Measurements from ENCODE around the gene ELL.

ELL gene

DNA sequence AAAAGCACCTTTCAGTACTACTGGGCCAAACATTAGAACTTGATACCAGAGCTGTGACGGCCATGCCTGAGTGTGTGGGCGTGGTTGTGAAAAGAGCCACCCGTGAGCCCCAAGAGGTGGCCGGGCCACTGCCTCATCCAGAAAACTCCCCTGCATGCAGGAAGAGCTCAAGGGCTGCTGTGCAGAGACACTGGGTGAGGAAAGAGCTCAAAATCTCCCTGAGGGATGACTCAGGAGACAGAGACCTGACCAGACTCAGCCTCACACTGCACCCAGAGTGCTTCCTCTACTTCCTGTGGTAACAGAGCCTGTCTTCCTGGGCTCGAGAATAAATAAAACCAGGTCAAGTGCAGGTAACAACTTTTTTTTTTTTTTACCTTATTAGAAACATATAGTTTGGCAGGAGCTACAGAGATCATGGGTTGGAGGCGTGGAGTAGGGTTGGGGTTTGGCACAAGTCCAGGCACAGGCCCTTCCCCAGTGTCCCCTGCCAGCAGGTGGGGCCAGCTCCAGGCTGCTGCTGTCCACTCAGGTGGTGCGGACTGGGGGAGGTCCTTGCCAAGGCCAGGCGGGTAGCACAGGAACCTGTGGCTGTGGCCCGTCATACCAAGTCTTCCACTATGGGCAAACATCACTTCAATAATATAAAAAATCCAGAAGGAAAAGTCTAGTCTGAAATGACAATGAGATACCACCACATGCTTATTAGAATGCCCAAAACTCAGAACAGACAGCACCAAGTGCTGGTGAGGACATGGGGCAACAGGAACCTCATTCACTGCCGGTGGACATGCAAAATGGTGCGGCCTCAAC, 25.5 kb downstream of the ELL start:
- peak; percentile 61 for DNase-seq
- in situ Hi-C loops (cut with HindIII; ENCODE audit: low pct_ligation_motif_present, low sequenced_read_pairs) = no loop called here
- Histone ChIP-seq H3K36me3 (replicated peaks) (no peaks in the 10 kb centered on the region), H3K4me3 (ENCODE audit: low read depth, low read length) (no peak overlapping the region), H3K27me3 (replicated peaks) (no peaks in the 10 kb centered on the region), H3K27ac (peak overlapping the region; percentile 41)
- TF ChIP-seq, protein P1, sequence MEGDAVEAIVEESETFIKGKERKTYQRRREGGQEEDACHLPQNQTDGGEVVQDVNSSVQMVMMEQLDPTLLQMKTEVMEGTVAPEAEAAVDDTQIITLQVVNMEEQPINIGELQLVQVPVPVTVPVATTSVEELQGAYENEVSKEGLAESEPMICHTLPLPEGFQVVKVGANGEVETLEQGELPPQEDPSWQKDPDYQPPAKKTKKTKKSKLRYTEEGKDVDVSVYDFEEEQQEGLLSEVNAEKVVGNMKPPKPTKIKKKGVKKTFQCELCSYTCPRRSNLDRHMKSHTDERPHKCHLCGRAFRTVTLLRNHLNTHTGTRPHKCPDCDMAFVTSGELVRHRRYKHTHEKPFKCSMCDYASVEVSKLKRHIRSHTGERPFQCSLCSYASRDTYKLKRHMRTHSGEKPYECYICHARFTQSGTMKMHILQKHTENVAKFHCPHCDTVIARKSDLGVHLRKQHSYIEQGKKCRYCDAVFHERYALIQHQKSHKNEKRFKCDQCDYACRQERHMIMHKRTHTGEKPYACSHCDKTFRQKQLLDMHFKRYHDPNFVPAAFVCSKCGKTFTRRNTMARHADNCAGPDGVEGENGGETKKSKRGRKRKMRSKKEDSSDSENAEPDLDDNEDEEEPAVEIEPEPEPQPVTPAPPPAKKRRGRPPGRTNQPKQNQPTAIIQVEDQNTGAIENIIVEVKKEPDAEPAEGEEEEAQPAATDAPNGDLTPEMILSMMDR (IDR thresholded peaks at IDR 0.05; ENCODE audit: low read depth, low read length, missing control alignments) = no peak

DNA sequence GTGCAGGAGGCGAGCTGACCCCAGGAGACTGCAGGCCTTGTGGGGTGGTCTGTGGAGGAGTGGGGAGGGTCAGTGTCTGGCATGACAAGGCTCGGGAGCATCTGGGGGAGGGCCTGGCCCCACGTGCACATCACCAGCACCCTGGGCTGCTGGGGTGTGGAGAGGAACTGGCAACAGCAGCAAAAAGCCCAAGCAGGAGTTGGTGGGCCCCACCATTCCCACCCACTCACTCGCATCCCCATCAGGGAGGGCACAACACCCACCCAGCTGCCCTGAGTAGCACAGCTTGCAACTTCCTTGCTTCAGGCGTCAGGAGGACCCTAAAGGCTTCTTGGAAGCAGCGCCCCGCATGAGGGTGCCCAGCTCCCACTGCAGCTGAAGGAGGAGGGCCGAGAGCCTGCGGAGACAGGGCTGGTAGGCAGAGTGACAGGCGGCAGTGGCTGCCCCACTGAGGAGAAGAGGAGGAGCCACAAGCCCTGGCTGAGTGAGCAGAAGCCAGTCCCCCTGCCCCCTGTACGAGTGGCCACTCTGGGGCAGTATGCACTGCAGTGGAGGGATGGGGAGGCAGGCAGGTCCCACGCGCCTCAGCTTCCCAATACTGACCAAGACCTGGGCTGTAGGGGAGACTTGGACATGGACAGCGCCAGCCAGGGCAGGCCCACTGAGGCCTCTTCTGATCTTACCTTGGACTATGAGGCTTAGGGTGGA, 26.5 kb downstream of the ELL start:
- H3K27me3 ChIP-seq (replicated peaks) = no peaks in the 10 kb centered on the region
- no peak for DNase-seq
- no peak overlapping the region for H3K27ac ChIP-seq
- in situ Hi-C loops (cut with HindIII; ENCODE audit: low pct_ligation_motif_present, low sequenced_read_pairs) = no loop called here
- no peak overlapping the region for H3K4me3 ChIP-seq (ENCODE audit: low read depth, low read length)
- H3K36me3 ChIP-seq (replicated peaks) = no peaks in the 10 kb centered on the region
- TF ChIP-seq, protein P1 (IDR thresholded peaks at IDR 0.05; ENCODE audit: low read depth, low read length, missing control alignments) = no peak

DNA sequence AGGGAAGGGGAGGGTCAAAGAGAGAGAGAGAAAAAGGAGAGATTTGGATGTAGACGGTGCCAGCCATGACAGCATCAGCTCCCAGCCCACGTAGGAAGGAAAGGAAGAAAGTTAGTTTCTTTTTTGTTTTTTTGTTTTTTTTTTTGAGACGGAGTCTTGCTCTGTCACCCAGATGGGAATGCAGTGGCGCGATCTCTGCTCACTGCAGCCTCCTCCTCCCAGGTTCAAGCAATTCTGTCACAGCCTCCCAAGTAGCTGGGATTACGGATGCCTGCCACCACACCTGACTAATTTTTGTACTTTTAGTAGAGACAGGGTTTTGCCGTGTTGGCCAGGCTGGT, 27.6 kb downstream of the ELL start:
- Histone ChIP-seq H3K27me3 (replicated peaks) (no peaks in the 10 kb centered on the region), H3K36me3 (replicated peaks) (no peaks in the 10 kb centered on the region), H3K27ac (no peak overlapping the region), H3K4me3 (ENCODE audit: low read depth, low read length) (no peak overlapping the region)
- peak; percentile 28 for DNase-seq
- in situ Hi-C loops (cut with HindIII; ENCODE audit: low pct_ligation_motif_present, low sequenced_read_pairs) = no loop called here
- TF ChIP-seq, protein P1 (IDR thresholded peaks at IDR 0.05; ENCODE audit: low read depth, low read length, missing control alignments) = no peak

DNA sequence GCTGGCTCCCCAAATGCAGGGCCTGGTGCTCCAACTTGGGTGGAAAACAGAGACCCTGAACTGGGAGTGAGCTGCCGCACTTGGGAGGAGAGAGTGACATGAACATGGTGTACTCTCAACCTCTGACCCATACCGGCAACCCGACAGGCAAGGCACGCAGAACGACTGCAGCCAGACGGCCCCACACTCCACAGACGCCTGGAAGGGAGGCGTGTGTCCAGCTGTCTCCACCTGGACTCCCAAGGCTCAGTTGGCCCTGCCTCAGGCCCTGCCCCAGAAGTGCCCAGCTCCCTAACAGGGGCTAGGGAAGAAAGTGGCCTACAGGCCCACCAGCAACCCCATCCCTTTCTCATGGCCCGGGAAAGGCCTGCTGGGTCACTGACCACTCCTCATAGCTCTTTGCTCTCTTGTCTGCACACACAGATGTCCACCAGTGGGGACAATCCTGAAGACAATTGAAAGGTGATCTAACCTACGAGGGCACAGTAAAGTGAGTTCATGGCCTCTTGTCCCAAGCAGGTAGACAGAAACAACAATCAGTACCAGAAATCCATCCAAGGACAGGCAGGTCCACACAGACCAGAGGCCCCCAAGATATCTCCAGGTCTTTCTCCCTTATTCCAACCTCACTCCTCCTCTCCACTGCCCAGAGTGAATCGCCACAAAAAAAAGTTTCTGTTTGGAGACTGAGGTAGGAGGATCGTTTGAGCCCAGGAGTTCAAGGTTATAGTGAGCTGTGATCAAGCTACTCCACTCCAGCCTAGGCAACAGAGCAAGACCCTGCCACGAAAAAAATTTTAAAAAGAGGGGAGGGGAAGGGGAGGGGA, 28.2 kb downstream of the ELL start:
- Histone ChIP-seq H3K27me3 (replicated peaks) (no peaks in the 10 kb centered on the region), H3K27ac (no peak overlapping the region), H3K4me3 (ENCODE audit: low read depth, low read length) (no peak overlapping the region), H3K36me3 (replicated peaks) (no peaks in the 10 kb centered on the region)
- TF ChIP-seq, protein P1 (IDR thresholded peaks at IDR 0.05; ENCODE audit: low read depth, low read length, missing control alignments) = no peak
- in situ Hi-C loops (cut with HindIII; ENCODE audit: low pct_ligation_motif_present, low sequenced_read_pairs) = no loop called here
- no peak for DNase-seq

DNA sequence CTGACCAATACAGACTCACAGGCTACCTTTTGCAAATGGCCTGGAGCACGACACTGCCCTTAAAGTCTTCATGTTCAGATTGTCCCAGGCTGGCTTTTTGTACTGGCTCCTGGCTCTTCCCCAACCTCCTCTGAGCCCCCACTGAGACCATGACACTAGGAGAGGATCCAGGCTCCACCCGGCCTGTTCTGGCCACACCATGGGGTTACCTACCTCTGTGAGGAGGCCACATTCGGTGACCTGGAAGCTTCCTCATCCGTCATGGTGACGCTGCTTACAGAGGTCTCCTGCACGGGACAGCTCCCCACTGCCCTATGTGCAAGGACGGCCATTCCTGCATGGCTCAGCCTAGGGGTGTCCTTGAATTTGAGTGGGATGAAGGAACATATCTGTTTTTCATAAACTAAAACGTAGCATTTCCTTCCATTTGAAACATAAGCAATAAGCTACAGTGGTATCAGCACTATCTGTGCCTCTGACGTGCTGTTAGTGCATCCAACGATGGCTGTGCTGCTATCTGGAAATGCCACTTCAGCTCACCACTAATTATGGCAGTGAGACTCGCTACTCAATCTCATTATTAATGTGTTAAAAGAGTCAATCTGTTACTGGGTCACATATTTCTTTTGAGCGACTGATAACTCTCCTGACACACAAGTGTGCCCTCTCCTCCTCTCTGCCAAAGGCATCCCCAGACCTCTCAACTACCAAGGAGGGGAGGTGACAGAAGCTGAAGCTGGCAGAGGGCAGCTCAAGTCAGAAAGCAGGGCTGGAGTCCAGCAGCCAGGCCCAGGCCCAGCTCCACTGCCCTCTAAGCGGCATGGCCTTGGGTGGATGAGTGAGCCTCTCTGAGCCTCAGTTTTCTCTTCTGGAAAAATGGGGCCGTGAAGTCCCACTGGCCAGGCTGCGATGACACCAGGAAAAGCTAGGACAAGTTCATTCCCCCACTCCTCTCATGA, 29.6 kb downstream of the ELL start:
- H3K36me3 ChIP-seq (replicated peaks) = no peaks in the 10 kb centered on the region
- no peaks in the 10 kb centered on the region for H3K27me3 ChIP-seq (replicated peaks)
- TF ChIP-seq, protein P1 (IDR thresholded peaks at IDR 0.05; ENCODE audit: low read depth, low read length, missing control alignments) = no peak
- no peak for DNase-seq
- H3K27ac ChIP-seq = no peak overlapping the region
- in situ Hi-C loops (cut with HindIII; ENCODE audit: low pct_ligation_motif_present, low sequenced_read_pairs) = no loop called here
- H3K4me3 ChIP-seq (ENCODE audit: low read depth, low read length) = no peak overlapping the region

Data from brain microvascular endothelial cell (primary cell).